Osteocyte (in vitro differentiated cells): Measurements from ENCODE around the gene DNAJC1. TPM values are rescaled to one million over a fixed set of nuclear protein-coding genes. Genes with fewer than 3 reads are reported as not detected.

ENCODE experiments used
- DNase-seq: peaks from one replicate; pipeline ENCODE4 v3.0.0; 2021; ENCODE audit warnings: mixed read lengths; ENCODE audit not compliant: unreplicated experiment; ENCODE audit errors: extremely low spot score
- H3K27ac Mint-ChIP-seq: one replicate; pipeline ENCODE4 v1.8.0; 2021; ENCODE audit warnings: mild to moderate bottlenecking, mixed read lengths; ENCODE audit not compliant: unreplicated experiment
- H3K27me3 Mint-ChIP-seq: one replicate; pipeline ENCODE4 v1.8.0; 2021; ENCODE audit warnings: mixed read lengths; ENCODE audit not compliant: unreplicated experiment
- H3K36me3 Mint-ChIP-seq: one replicate; pipeline ENCODE4 v1.8.0; 2021; ENCODE audit warnings: mixed read lengths; ENCODE audit not compliant: unreplicated experiment
- H3K4me1 Mint-ChIP-seq: one replicate; pipeline ENCODE4 v1.8.0; 2021; ENCODE audit warnings: mixed read lengths; ENCODE audit not compliant: unreplicated experiment
- H3K4me3 Mint-ChIP-seq: one replicate; pipeline ENCODE4 v1.8.0; 2021; ENCODE audit warnings: mild to moderate bottlenecking, moderate library complexity, mixed read lengths; ENCODE audit not compliant: unreplicated experiment
- H3K9me3 Mint-ChIP-seq: one replicate; pipeline ENCODE4 v1.8.0; 2021; ENCODE audit warnings: mixed read lengths; ENCODE audit not compliant: unreplicated experiment
- CTCF ChIP-seq: fragments of 200-600 bp; sonication (generic); IDR thresholded peaks from 2 replicates; pipeline ENCODE4 v1.5.0; 2021; ENCODE audit warnings: antibody characterized with exemption, mild to moderate bottlenecking, moderate library complexity
- total RNA-seq: library from RNA; stranded (reverse); gene quantifications from 2 replicates; pipeline ENCODE4 v1.2.1, GENCODE V29; 2021

Gene DNAJC1
- total RNA-seq, 1 donor from 2014 or later, result 38.4 TPM

- Mint-ChIP-seq H3K4me3 (no peak overlapping the region), H3K36me3 (peaks cover 6% of the 10 kb centered on the region), H3K27me3 (no peaks in the 10 kb centered on the region), H3K9me3 (no peaks in the 10 kb centered on the region), H3K27ac (no peak overlapping the region), H3K4me1 (no peaks in the 10 kb centered on the region)
- DNase-seq, result no peak
- TF ChIP-seq CTCF, result no peak
Observed at GRCh38 chr10:21814866-21815265, 188.7 kb downstream of the DNAJC1 start.

- H3K4me3 Mint-ChIP-seq, result no peak overlapping the region
- H3K4me1 Mint-ChIP-seq, result no peaks in the 10 kb centered on the region
- no peak for TF ChIP-seq CTCF
- H3K9me3 Mint-ChIP-seq, result no peaks in the 10 kb centered on the region
- H3K27me3 Mint-ChIP-seq, result no peaks in the 10 kb centered on the region
- DNase-seq, result no peak
- H3K36me3 Mint-ChIP-seq, result peaks cover 6% of the 10 kb centered on the region
- no peak overlapping the region for H3K27ac Mint-ChIP-seq
Observed at GRCh38 chr10:21813946-21814345, 189.6 kb downstream of the DNAJC1 start.

GRCh38 chr10:21811245-21811585 is 192.3 kb downstream of the DNAJC1 start:
- no peak for DNase-seq
- Mint-ChIP-seq H3K27ac (no peak overlapping the region), H3K27me3 (no peaks in the 10 kb centered on the region), H3K4me1 (peaks cover 13% of the 10 kb centered on the region), H3K9me3 (no peaks in the 10 kb centered on the region), H3K4me3 (no peak overlapping the region), H3K36me3 (peaks cover 4% of the 10 kb centered on the region)
- TF ChIP-seq CTCF, result no peak

- Mint-ChIP-seq H3K4me1 (peaks cover 16% of the 10 kb centered on the region), H3K9me3 (no peaks in the 10 kb centered on the region), H3K36me3 (peaks cover 4% of the 10 kb centered on the region), H3K27ac (no peak overlapping the region), H3K27me3 (no peaks in the 10 kb centered on the region), H3K4me3 (no peak overlapping the region)
- TF ChIP-seq CTCF, result no peak
- DNase-seq, result no peak
Observed at GRCh38 chr10:21810582-21811244, 192.8 kb downstream of the DNAJC1 start.

- Mint-ChIP-seq H3K27ac (no peak overlapping the region), H3K27me3 (no peaks in the 10 kb centered on the region), H3K36me3 (no peaks in the 10 kb centered on the region), H3K4me1 (peaks cover 20% of the 10 kb centered on the region), H3K4me3 (no peak overlapping the region), H3K9me3 (no peaks in the 10 kb centered on the region)
- DNase-seq, result no peak
- no peak for TF ChIP-seq CTCF
Observed at GRCh38 chr10:21808550-21808949, 195.0 kb downstream of the DNAJC1 start.
